Measurements from ENCODE around the gene TANGO6.

- no peak for TF ChIP-seq SUZ12 (IDR thresholded peaks at IDR 0.05; ENCODE audit: extremely low read depth, insufficient read depth, insufficient read length)
- TF ChIP-seq ZNF274 (IDR thresholded peaks at IDR 0.05; ENCODE audit: low read depth, low read length), result no peak
Observed at GRCh38 chr16:68814516-68814915, 28.8 kb upstream of the TANGO6 start.

Measured in NT2/D1 (cell line).